SU-DHL-6 (cell line): ENCODE data around the gene SELENOS.

Source experiments
- CTCF ChIP-seq: fragments of 200-600 bp; sonication (generic); IDR thresholded peaks from one replicate; pipeline ENCODE4 v1.5.1; 2017; ENCODE audit warnings: antibody characterized with exemption, mild to moderate bottlenecking, low read length, moderate library complexity; ENCODE audit not compliant: insufficient read depth, poor library complexity, severe bottlenecking
- EZH2phosphoT487 ChIP-seq: fragments of 200-600 bp; sonication (generic), shearing (Covaris generic); conservative IDR thresholded peaks from 2 replicates; pipeline ENCODE4 v1.6.1; 2018; ENCODE audit warnings: mild to moderate bottlenecking, antibody characterized with exemption, low read length, moderate library complexity, mixed read lengths

DNA sequence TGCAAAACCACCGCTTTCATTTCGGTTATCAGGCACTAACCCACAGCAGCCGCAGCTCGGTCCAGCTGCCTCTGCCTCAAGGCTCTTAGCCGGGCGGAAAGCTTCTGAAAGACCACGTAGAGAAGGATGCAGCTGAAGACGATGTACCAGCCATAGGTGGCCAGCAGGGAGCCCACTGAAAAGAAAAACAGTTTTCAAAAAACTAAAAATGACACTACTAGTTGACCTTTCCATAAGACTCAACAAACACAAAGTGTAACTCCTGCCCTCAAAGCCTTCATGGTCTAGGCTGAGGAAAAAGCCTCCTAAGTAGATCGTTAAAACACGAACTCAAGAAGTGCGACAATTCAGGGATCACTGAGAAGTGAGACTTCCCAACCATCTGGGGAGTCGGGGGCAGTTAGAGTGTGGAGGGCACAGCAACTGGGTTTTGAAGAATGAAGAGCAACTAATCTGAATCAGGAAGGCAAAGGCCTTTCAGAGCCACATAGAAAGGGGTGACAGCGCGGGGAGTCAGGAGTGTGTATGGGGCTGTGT lies 716 bp downstream of the SELENOS start:
- TF ChIP-seq CTCF = peak; percentile 42
- TF ChIP-seq EZH2phosphoT487 = no peak
